ENCODE measurements around the gene EIF3F. TPM values are rescaled to one million over a fixed set of nuclear protein-coding genes. Genes with fewer than 3 reads are reported as not detected.

The EIF3F gene
- total RNA-seq, 1 donor from 2014 or later, result 257 TPM

- H3K4me2 ChIP-seq, result no peak overlapping the region
- Mint-ChIP-seq H3K27me3 (ENCODE audit: insufficient read depth, low read depth) (no peaks in the 10 kb centered on the region), H3K36me3 (no peaks in the 10 kb centered on the region), H3K9me3 (peaks cover 4% of the 10 kb centered on the region), H3K4me3 (no peak overlapping the region), H3K4me1 (no peaks in the 10 kb centered on the region), H3K27ac (no peak overlapping the region)
- no peaks in the 10 kb centered on the region for H3F3A ChIP-seq (ENCODE audit: low read depth)
- no peaks in the 10 kb centered on the region for H4K20me1 ChIP-seq (ENCODE audit: low read depth)
- H3K27me3 ChIP-seq, result no peaks in the 10 kb centered on the region
- no peaks in the 10 kb centered on the region for H3K79me2 ChIP-seq (ENCODE audit: low read depth)
- no peak overlapping the region for H3K9ac ChIP-seq
- H3K4me1 ChIP-seq, result no peaks in the 10 kb centered on the region
- no peak overlapping the region for H3K27ac ChIP-seq
- H3K9me3 ChIP-seq (ENCODE audit: low read depth), result no peaks in the 10 kb centered on the region
- no peak for TF ChIP-seq CTCF (IDR thresholded peaks at IDR 0.05)
- TF ChIP-seq EZH2phosphoT487 (IDR thresholded peaks at IDR 0.05), result no peak
- no peak for TF ChIP-seq EZH2 (IDR thresholded peaks at IDR 0.05)
- no peak overlapping the region for H2AFZ ChIP-seq (replicated peaks)
- no peak for DNase-seq (ENCODE audit: low spot score)
- no peak overlapping the region for H3K4me3 ChIP-seq
- H3K36me3 ChIP-seq, result no peaks in the 10 kb centered on the region
Measured at GRCh38 chr11:7964261-7964660, 22.9 kb upstream of the EIF3F start.

DNA sequence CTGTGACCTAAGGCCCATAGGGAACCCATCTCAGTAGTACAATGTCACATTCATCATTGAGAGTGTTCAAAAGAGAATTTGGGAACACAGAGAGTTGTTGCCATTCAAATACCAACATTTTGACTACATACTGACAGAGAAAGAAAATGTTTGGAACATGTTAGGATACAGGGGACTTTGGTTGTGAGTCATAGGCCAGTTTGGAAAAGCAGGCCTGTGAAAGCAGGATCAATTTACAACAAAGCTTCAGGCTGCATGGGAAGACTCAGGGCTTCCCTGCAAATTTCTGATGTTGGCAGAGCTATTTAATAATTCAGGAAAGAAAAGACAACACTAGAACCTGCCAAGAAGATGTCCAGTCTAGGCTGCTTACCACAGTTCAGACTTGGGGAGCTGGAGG lies 22.3 kb upstream of the EIF3F start:
- Histone ChIP-seq H2AFZ (replicated peaks) (peak overlapping the region; percentile 2), H3K4me1 (no peaks in the 10 kb centered on the region), H3K4me2 (no peak overlapping the region), H3K9me3 (ENCODE audit: low read depth) (no peaks in the 10 kb centered on the region), H3F3A (ENCODE audit: low read depth) (no peaks in the 10 kb centered on the region), H3K79me2 (ENCODE audit: low read depth) (no peaks in the 10 kb centered on the region), H3K36me3 (no peaks in the 10 kb centered on the region), H3K4me3 (no peak overlapping the region), H3K27me3 (no peaks in the 10 kb centered on the region), H3K27ac (no peak overlapping the region), H4K20me1 (ENCODE audit: low read depth) (no peaks in the 10 kb centered on the region), H3K9ac (no peak overlapping the region)
- peaks cover 4% of the 10 kb centered on the region for H3K9me3 Mint-ChIP-seq
- no peaks in the 10 kb centered on the region for H3K36me3 Mint-ChIP-seq
- no peaks in the 10 kb centered on the region for H3K4me1 Mint-ChIP-seq
- DNase-seq (ENCODE audit: low spot score), result no peak
- no peaks in the 10 kb centered on the region for H3K27me3 Mint-ChIP-seq (ENCODE audit: insufficient read depth, low read depth)
- H3K27ac Mint-ChIP-seq, result no peak overlapping the region
- H3K4me3 Mint-ChIP-seq, result no peak overlapping the region
- TF ChIP-seq CTCF (IDR thresholded peaks at IDR 0.05), result no peak
- no peak for TF ChIP-seq EZH2phosphoT487 (IDR thresholded peaks at IDR 0.05)
- TF ChIP-seq EZH2 (IDR thresholded peaks at IDR 0.05), result no peak

DNA sequence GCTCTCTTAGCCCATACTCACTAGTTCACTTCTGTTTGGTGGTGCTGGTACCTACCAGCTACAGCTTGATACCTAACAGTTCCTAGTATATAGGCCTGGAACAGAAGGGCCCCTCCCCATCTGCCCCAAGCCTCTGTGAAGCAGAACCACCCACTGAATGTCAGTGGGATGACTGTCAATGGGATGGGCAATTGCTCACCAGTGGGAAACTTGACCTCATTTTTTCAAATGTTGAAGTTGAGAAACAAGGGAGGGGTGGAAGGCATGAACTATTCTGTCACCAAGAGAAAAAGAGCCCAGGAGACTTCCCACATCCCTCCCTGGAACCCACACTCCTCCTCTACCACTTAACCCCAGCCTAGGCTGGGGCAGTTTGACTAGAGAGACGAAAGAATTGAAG lies 21.8 kb upstream of the EIF3F start, which contains the start of gene NLRP10:
NLRP10 (minus strand) TSS at position 62 of the 400 bp plus-strand sequence. CDS start 1,952 bp downstream, outside the sequence.
- no peaks in the 10 kb centered on the region for H3F3A ChIP-seq (ENCODE audit: low read depth)
- no peaks in the 10 kb centered on the region for H4K20me1 ChIP-seq (ENCODE audit: low read depth)
- no peaks in the 10 kb centered on the region for H3K79me2 ChIP-seq (ENCODE audit: low read depth)
- peaks cover 4% of the 10 kb centered on the region for H3K9me3 Mint-ChIP-seq
- H3K4me1 Mint-ChIP-seq, result no peaks in the 10 kb centered on the region
- H3K36me3 ChIP-seq, result no peaks in the 10 kb centered on the region
- no peak within 1 kb of the TSS for H3K4me2 ChIP-seq
- no peak within 1 kb of the TSS for H3K27ac Mint-ChIP-seq
- H2AFZ ChIP-seq (replicated peaks), result peak within 1 kb of the TSS; percentile 2
- no peak for DNase-seq (ENCODE audit: low spot score)
- no peaks in the 10 kb centered on the region for H3K4me1 ChIP-seq
- no peaks in the 10 kb centered on the region for H3K36me3 Mint-ChIP-seq
- H3K27ac ChIP-seq, result no peak within 1 kb of the TSS
- H3K27me3 Mint-ChIP-seq (ENCODE audit: insufficient read depth, low read depth), result no peaks in the 10 kb centered on the region
- no peaks in the 10 kb centered on the region for H3K9me3 ChIP-seq (ENCODE audit: low read depth)
- no peaks in the 10 kb centered on the region for H3K27me3 ChIP-seq
- H3K4me3 Mint-ChIP-seq, result no peak within 1 kb of the TSS
- H3K4me3 ChIP-seq, result no peak within 1 kb of the TSS
- TF ChIP-seq EZH2phosphoT487 (IDR thresholded peaks at IDR 0.05), result no peak
- TF ChIP-seq CTCF (IDR thresholded peaks at IDR 0.05), result no peak
- no peak for TF ChIP-seq EZH2 (IDR thresholded peaks at IDR 0.05)
- no peak within 1 kb of the TSS for H3K9ac ChIP-seq

Measured in neural progenitor cell (in vitro differentiated cells).